Endothelial cell of umbilical vein (primary cell): Measurements from ENCODE around the gene PLB1.

Experiments
- CTCF ChIP-seq, 2 donors: IDR thresholded peaks; 1 replicate in 1 of 2; 2 replicates in 1 of 2; pipeline ENCODE4 v1.5.1; 2011; ENCODE audit warnings: low read length in 2 of 2, mild to moderate bottlenecking in 2 of 2, moderate library complexity in 2 of 2, control low read depth in 1 of 2, inconsistent platforms in 1 of 2, low read depth in 1 of 2; ENCODE audit not compliant: insufficient read depth in 1 of 2; ENCODE audit errors: extremely low read depth in 1 of 2
- EZH2 ChIP-seq: IDR thresholded peaks from 2 replicates; pipeline ENCODE4 v1.6.1; 2012; ENCODE audit warnings: borderline replicate concordance, low read depth, mild to moderate bottlenecking, moderate library complexity, low read length, inconsistent platforms; ENCODE audit not compliant: severe bottlenecking
- POLR2A ChIP-seq: IDR thresholded peaks from 2 replicates; pipeline ENCODE4 v1.6.1; 2012; ENCODE audit warnings: low read depth, mild to moderate bottlenecking, control low read depth, low read length

- TF ChIP-seq POLR2A = no peak
- TF ChIP-seq CTCF (IDR thresholded peaks at IDR 0.05; ENCODE audit: extremely low read depth in 1 of 2, insufficient read depth in 1 of 2, low read depth in 1 of 2, low read length in 2 of 2) = no peak
- TF ChIP-seq EZH2 = no peak
Measured at GRCh38 chr2:28648671-28649395, 153.0 kb downstream of the PLB1 start.
